CD4-positive, alpha-beta memory T cell (primary cell): ENCODE data around the gene FLOT1. TPM values are rescaled to one million over a fixed set of nuclear protein-coding genes. Genes with fewer than 3 reads are reported as not detected.
"Not testable (repeated sequence)": the region's sequence is repeated elsewhere in the genome, so short reads cannot be mapped to it uniquely, and the experiment has no call there.

Experiments used
- CTCF ChIA-PET: fragments of 350-600 bp; sonication (Branson Sonifier 250); formaldehyde crosslinking; loops from one replicate; lab custom pipeline; 2021; ENCODE audit warnings: inconsistent platforms; ENCODE audit not compliant: partially characterized antibody; lab: Charles Lee
- POLR2A ChIA-PET: fragments of 350-600 bp; sonication (Branson Sonifier 250); formaldehyde crosslinking; loops from one replicate; lab custom pipeline; 2021; ENCODE audit not compliant: partially characterized antibody; lab: Charles Lee
- DNase-seq, 5 donors: peaks; one replicate each; pipeline versions ENCODE4 v3.0.0 to v3.0.0-alpha.2; 2020 to 2022; ENCODE audit warnings: mixed read lengths in 1 of 5
- H3K27ac ChIP-seq: one replicate; pipeline ENCODE4 v1.7.0; 2013; ENCODE audit warnings: low read depth, low read length
- H3K27me3 ChIP-seq: 2 replicates; pipeline ENCODE4 v1.7.0; 2013; ENCODE audit warnings: mild to moderate bottlenecking, low read length, moderate library complexity; ENCODE audit not compliant: insufficient read depth
- H3K36me3 ChIP-seq: 2 replicates; pipeline ENCODE4 v1.7.0; 2013; ENCODE audit warnings: mild to moderate bottlenecking, low read length, moderate library complexity; ENCODE audit not compliant: insufficient read depth
- H3K4me1 ChIP-seq: 2 replicates; pipeline ENCODE4 v1.7.0; 2013; ENCODE audit warnings: mild to moderate bottlenecking, low read length, moderate library complexity; ENCODE audit not compliant: insufficient read depth
- H3K4me3 ChIP-seq, 2 donors: one replicate each; pipeline ENCODE4 v1.7.0; 2013; ENCODE audit warnings: low read length in 2 of 2, mild to moderate bottlenecking in 1 of 2
- H3K9me3 ChIP-seq, 2 donors: one replicate each; pipeline ENCODE4 v1.7.0; 2013; ENCODE audit warnings: low read length in 2 of 2, control low read depth in 1 of 2; ENCODE audit not compliant: control insufficient read depth in 1 of 2
- H3K27ac Mint-ChIP-seq, 7 donors: one replicate each; pipeline ENCODE4 v1.8.0; 2020 to 2021; ENCODE audit warnings: mixed read lengths in 7 of 7, mild to moderate bottlenecking in 6 of 7, inconsistent platforms in 3 of 7, moderate library complexity in 3 of 7
- H3K27me3 Mint-ChIP-seq, 2 donors: one replicate each; pipeline ENCODE4 v1.8.0; 2020 to 2021; ENCODE audit warnings: mixed read lengths in 2 of 2
- H3K36me3 Mint-ChIP-seq, 2 donors: one replicate each; pipeline ENCODE4 v1.8.0; 2020 to 2021; ENCODE audit warnings: mixed read lengths in 2 of 2, inconsistent platforms in 1 of 2, mild to moderate bottlenecking in 1 of 2
- H3K4me1 Mint-ChIP-seq, 4 donors: one replicate each; pipeline ENCODE4 v1.8.0; 2020 to 2021; ENCODE audit warnings: mixed read lengths in 4 of 4, mild to moderate bottlenecking in 1 of 4
- H3K4me3 Mint-ChIP-seq, 8 donors: one replicate each; pipeline ENCODE4 v1.8.0; 2020 to 2021; ENCODE audit warnings: mixed read lengths in 8 of 8, mild to moderate bottlenecking in 7 of 8, moderate library complexity in 6 of 8, inconsistent platforms in 3 of 8
- H3K9me3 Mint-ChIP-seq, 8 donors: one replicate each; pipeline ENCODE4 v1.8.0; 2020 to 2021; ENCODE audit warnings: mixed read lengths in 8 of 8, mild to moderate bottlenecking in 5 of 8, inconsistent platforms in 3 of 8, moderate library complexity in 1 of 8
- intact Hi-C: fragments of 100-400 bp; cut with micrococcal nuclease; formaldehyde crosslinking; loops from one replicate; pipeline ENCODE4 v1.15.1; 2023
- polyA plus RNA-seq, 2 donors: library from polyadenylated mRNA; unstranded; fragments of 300-500 nt; fragmentation: Illumina TruSeq; gene quantifications; one replicate each; pipeline ENCODE4 v1.2.3, GENCODE V29; 2021
- total RNA-seq, 2 experiments: library from RNA; stranded (reverse); gene quantifications; one replicate each; pipeline ENCODE4 v1.2.3, GENCODE V29; 2021

The FLOT1 gene
- total and polyA plus RNA-seq, 4 experiments from 2014 or later, result 74.6 to 82.1 (median 76.9) TPM

DNA sequence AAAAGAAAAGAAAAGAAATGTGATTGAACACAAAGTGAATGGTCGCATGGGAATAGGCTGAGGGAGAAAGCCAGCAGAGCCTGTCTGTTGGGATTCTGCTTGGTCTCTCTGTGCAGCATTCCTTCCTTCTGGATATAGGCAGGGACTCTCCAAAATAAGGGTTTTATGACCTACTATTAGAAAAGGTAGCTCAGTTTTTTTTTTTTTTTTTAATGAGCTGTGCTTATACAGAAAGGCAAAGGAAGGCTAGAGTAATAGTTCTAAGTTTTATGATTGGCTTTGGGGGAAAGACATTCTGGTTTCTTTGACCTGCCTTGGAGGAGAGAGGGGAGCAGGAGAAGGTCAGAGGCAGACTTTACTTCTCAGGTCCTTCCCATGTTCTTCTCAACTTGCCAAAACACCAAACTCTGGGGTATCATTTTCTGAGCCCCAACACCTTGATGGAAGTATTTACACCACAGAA lies 20.7 kb upstream of the FLOT1 start:
- no peak for DNase-seq
- intact Hi-C loops, result no loop called here
- Histone ChIP-seq H3K4me3 (no peak overlapping the region), H3K27me3 (no peaks in the 10 kb centered on the region), H3K9me3 (no peaks in the 10 kb centered on the region), H3K27ac (no peak overlapping the region), H3K36me3 (no peaks in the 10 kb centered on the region), H3K4me1 (peaks cover 21% of the 10 kb centered on the region)
- Mint-ChIP-seq H3K9me3 (no peaks in the 10 kb centered on the region), H3K4me1 (peaks cover 21 to 37% (median 28%) of the 10 kb centered on the region in 4 donors), H3K4me3 (no peak overlapping the region), H3K36me3 (no peaks in the 10 kb centered on the region), H3K27ac (peak overlapping the region in 1 of 7 donors; percentile 12), H3K27me3 (no peaks in the 10 kb centered on the region)
- CTCF ChIA-PET, result interaction anchor here (0.6 to 0.8 kb wide), 3 partner anchors 11 to 59 kb away, joined by 3 read pairs; no protein-coding TSS in a partner anchor
- POLR2A ChIA-PET, result no interaction called here

DNA sequence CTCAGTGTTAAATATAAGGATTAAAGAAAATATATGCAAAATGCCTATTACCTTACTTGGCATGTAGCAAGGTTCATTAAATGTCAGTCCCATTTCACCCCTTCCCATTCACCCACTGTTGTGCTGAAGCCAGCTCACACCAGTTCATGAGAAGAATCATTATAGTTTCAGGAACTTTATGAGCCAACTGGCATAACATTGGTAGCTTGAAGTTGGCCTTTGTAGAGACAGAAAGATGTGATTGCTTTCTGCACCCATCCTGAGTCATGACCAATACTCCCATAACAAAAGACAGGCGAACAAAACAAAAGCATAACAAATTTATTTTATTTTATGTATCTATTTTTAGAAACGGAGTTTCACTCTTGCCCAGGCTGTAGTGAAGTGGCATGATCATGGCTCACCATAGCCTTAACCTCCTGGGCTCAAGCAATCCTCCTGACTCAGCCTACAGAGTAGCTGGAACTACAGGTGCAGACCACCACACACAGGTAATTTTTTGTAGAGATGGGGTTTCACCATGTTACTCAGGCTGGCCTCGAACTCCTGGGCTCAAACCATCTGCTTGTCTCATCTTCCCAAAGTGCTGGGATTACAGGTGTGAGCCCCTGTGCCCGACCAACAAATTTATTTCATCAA lies 19.4 kb upstream of the FLOT1 start:
- Histone ChIP-seq H3K27me3 (no peaks in the 10 kb centered on the region), H3K36me3 (no peaks in the 10 kb centered on the region), H3K27ac (no peak overlapping the region), H3K9me3 (no peaks in the 10 kb centered on the region), H3K4me1 (peaks cover 11% of the 10 kb centered on the region), H3K4me3 (no peak overlapping the region)
- H3K27ac Mint-ChIP-seq, result no peak overlapping the region
- no peak for DNase-seq
- no peak overlapping the region for H3K4me3 Mint-ChIP-seq
- H3K9me3 Mint-ChIP-seq, result no peaks in the 10 kb centered on the region
- POLR2A ChIA-PET, result interaction anchor here (0.9 kb wide), 1 partner anchor 9 kb away, joined by 3 read pairs; no protein-coding TSS in a partner anchor
- no peaks in the 10 kb centered on the region for H3K36me3 Mint-ChIP-seq
- intact Hi-C loops, result no loop called here
- no peaks in the 10 kb centered on the region for H3K27me3 Mint-ChIP-seq
- CTCF ChIA-PET, result no interaction called here
- peaks cover 15 to 28% (median 22%) of the 10 kb centered on the region in 4 donors for H3K4me1 Mint-ChIP-seq

- Mint-ChIP-seq H3K27me3 (no peaks in the 10 kb centered on the region), H3K36me3 (no peaks in the 10 kb centered on the region), H3K27ac (no peak overlapping the region), H3K9me3 (no peaks in the 10 kb centered on the region), H3K4me3 (no peak overlapping the region), H3K4me1 (peaks cover 10 to 22% (median 19%) of the 10 kb centered on the region in 4 donors)
- ChIA-PET POLR2A (no interaction called here), CTCF (interaction anchor here (0.6 to 1.1 kb wide), 2 partner anchors 49 to 322 kb away, joined by 3 to 4 read pairs; no protein-coding TSS in a partner anchor)
- no peak for DNase-seq
- no peak overlapping the region for H3K27ac ChIP-seq
- no peaks in the 10 kb centered on the region for H3K27me3 ChIP-seq
- intact Hi-C loops, result no loop called here
- no peaks in the 10 kb centered on the region for H3K9me3 ChIP-seq
- peaks cover 7% of the 10 kb centered on the region for H3K4me1 ChIP-seq
- no peak overlapping the region for H3K4me3 ChIP-seq
- H3K36me3 ChIP-seq, result no peaks in the 10 kb centered on the region
These were observed 18.1 kb upstream of the FLOT1 start for GRCh38 chr6:30760549-30760948.

DNA sequence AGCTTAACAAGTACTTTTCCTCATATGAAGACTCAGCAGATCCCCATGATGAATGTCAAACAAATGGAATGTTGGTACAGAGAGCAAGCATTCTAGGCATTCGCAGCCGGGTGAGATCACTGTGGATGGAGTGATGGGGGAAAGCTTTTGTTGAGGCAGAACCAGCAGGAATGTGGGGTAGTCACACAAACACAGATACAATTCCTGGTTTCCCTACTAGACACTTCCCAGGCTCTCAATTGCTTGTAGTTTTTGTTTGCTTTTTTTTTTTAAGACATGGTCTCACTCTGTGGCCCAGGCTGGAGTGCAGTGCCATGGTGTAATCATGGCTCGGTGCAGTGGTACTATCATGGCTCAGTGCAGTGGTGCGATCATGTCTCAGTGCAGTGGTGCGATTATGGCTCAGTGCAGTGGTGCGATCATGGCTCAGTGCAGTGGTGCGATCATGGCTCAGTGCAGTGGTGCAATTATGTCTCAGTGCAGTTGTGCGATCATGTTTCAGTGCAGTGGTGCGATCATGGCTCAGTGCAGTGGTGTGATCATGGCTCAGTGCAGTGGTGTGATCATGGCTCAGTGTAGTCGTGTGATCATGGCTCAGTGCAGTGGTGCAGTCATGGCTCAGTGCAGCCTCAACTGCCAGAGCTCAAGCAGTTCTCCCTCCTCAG lies 17.2 kb upstream of the FLOT1 start:
- H3K27ac Mint-ChIP-seq, result peak overlapping the region in 1 of 7 donors; percentile 78
- H3K27me3 ChIP-seq, result no peaks in the 10 kb centered on the region
- intact Hi-C loops, result no loop called here
- DNase-seq, result no peak
- no peaks in the 10 kb centered on the region for H3K9me3 ChIP-seq
- H3K27me3 Mint-ChIP-seq, result no peaks in the 10 kb centered on the region
- H3K27ac ChIP-seq, result no peak overlapping the region
- H3K4me3 Mint-ChIP-seq, result no peak overlapping the region
- CTCF ChIA-PET, result no interaction called here
- H3K36me3 ChIP-seq, result no peaks in the 10 kb centered on the region
- no peaks in the 10 kb centered on the region for H3K9me3 Mint-ChIP-seq
- H3K36me3 Mint-ChIP-seq, result no peaks in the 10 kb centered on the region
- H3K4me1 Mint-ChIP-seq, result peaks cover 8 to 22% (median 15%) of the 10 kb centered on the region in 4 donors
- H3K4me3 ChIP-seq, result no peak overlapping the region
- POLR2A ChIA-PET, result no interaction called here
- H3K4me1 ChIP-seq, result peaks cover 7% of the 10 kb centered on the region

- Histone ChIP-seq H3K4me1 (no peaks in the 10 kb centered on the region), H3K27ac (no peak overlapping the region), H3K36me3 (no peaks in the 10 kb centered on the region), H3K4me3 (no peak overlapping the region), H3K9me3 (no peaks in the 10 kb centered on the region), H3K27me3 (no peaks in the 10 kb centered on the region)
- no peaks in the 10 kb centered on the region for H3K9me3 Mint-ChIP-seq
- intact Hi-C loops, result no loop called here
- CTCF ChIA-PET, result interaction anchor here (1.2 kb wide), 1 partner anchor 13 kb away, joined by 3 read pairs; the partner anchor contains the start of gene IER3
- no peaks in the 10 kb centered on the region for H3K36me3 Mint-ChIP-seq
- DNase-seq, result no peak
- POLR2A ChIA-PET, result no interaction called here
- H3K4me3 Mint-ChIP-seq, result no peak overlapping the region
- no peaks in the 10 kb centered on the region for H3K27me3 Mint-ChIP-seq
- no peak overlapping the region for H3K27ac Mint-ChIP-seq
- H3K4me1 Mint-ChIP-seq, result peaks cover 0 to 8% (median 2%) of the 10 kb centered on the region in 4 donors
These were observed 14.9 kb upstream of the FLOT1 start for GRCh38 chr6:30757261-30757904.

DNA sequence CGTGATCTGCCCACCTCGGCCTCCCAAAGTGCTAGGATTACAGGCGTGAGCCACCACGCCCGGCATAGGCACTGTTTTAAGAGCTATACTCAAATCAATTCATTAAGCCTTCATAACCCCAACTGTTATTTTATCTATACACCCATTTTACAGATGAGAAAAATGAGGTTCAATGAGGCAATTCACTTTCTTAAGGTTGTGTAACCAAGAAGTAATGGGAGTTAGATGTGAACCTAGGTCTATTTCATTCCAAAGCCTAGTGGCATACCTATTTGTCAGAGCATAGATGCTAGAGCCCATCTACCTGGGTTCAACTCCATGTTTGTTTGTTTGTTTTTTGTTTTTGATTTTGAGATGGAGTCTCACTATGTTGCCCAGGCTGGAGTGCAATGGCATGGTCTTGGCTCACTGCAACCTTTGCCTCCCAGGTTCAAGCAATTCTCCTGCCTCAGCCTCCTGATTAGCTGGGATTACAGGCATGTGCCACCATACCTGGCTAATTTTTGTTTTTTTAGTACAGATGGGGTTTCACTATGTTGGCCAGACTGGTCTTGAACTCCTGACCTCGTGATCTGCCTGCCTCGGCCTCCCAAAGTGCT lies 14.0 kb upstream of the FLOT1 start:
- H3K36me3 ChIP-seq, H3K27me3 ChIP-seq, DNase-seq, H3K9me3 ChIP-seq, intact Hi-C loops, H3K9me3 Mint-ChIP-seq, POLR2A ChIA-PET, H3K4me1 ChIP-seq, H3K27ac ChIP-seq, H3K4me3 ChIP-seq, H3K36me3 Mint-ChIP-seq, H3K27me3 Mint-ChIP-seq, H3K4me3 Mint-ChIP-seq, H3K4me1 Mint-ChIP-seq: not testable (repeated sequence)
- CTCF ChIA-PET, result interaction anchor here (1.2 kb wide), 1 partner anchor 12 kb away, joined by 3 read pairs; the partner anchor contains the start of gene IER3
- H3K27ac Mint-ChIP-seq, result peak overlapping the region in 1 of 7 donors; percentile 11
